ENCODE measurements around the gene PDE4D. TPM values are rescaled to one million over a fixed set of nuclear protein-coding genes. Genes with fewer than 3 reads are reported as not detected.

Gene PDE4D
- total and polyA plus RNA-seq, 10 of the 15 experiments (the other 5 are each of a cell fraction or from before 2014, with no cell fraction given): 0.87 to 4.1 (median 2.2) TPM

GRCh38 chr5:59041355-59041754, 852.2 kb downstream of the PDE4D start:
- intact Hi-C loops (cut with micrococcal nuclease; ENCODE audit: unreplicated experiment) (no loop called here), in situ Hi-C loops (cut with MboI) (no loop called here)
- ChIA-PET POLR2A (no interaction called here), CTCF (no interaction called here), RAD21 (ENCODE audit: unreplicated experiment) (interaction anchor here (0.6 to 1.4 kb wide), 2 partner anchors 39 to 133 kb away, joined by 3 read pairs; no protein-coding TSS in a partner anchor), SMC1A (ENCODE audit: uncharacterized antibody, unreplicated experiment) (interaction anchor here (1.3 to 1.7 kb wide), 2 partner anchors 15 to 340 kb away, joined by 3 read pairs; no protein-coding TSS in a partner anchor)
- H3K4me1 ChIP-seq (ENCODE audit: control insufficient read depth, insufficient read depth, low read length): peaks cover 5% of the 10 kb centered on the region; the same call in 1 of the 2 replicates
- H3K27ac ChIP-seq (ENCODE audit: control insufficient read depth, insufficient read depth): no peak overlapping the region
- FAIRE-seq (no peak), ATAC-seq (no peak), DNase-seq (ENCODE audit: low read depth, low spot score) (no peak)
- H3K79me2 ChIP-seq (ENCODE audit: control insufficient read depth, insufficient read depth, low read length): no peaks in the 10 kb centered on the region
- H3K36me3 ChIP-seq (ENCODE audit: control insufficient read depth in 2 of 2, insufficient read depth in 2 of 2, low read length in 1 of 2): no peaks in the 10 kb centered on the region
- H3K9me3 ChIP-seq (replicated peaks; ENCODE audit: control insufficient read depth, insufficient read depth, low read length): no peaks in the 10 kb centered on the region
- no peak overlapping the region for H3K4me3 ChIP-seq
- 70% methylated on average over 1 of the region's 1 CpG for WGBS (ENCODE audit: insufficient coverage, insufficient replicate concordance, low lambda C conversion rate, missing lambda C conversion rate)
- TF ChIP-seq, protein P1, sequence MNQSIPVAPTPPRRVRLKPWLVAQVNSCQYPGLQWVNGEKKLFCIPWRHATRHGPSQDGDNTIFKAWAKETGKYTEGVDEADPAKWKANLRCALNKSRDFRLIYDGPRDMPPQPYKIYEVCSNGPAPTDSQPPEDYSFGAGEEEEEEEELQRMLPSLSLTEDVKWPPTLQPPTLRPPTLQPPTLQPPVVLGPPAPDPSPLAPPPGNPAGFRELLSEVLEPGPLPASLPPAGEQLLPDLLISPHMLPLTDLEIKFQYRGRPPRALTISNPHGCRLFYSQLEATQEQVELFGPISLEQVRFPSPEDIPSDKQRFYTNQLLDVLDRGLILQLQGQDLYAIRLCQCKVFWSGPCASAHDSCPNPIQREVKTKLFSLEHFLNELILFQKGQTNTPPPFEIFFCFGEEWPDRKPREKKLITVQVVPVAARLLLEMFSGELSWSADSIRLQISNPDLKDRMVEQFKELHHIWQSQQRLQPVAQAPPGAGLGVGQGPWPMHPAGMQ (IDR thresholded peaks at IDR 0.05; ENCODE audit: borderline replicate concordance): no peak
- no peak for TF ChIP-seq SMC3 (IDR thresholded peaks at IDR 0.05; ENCODE audit: borderline replicate concordance, low read length)
- no peak for TF ChIP-seq SUPT20H (IDR thresholded peaks at IDR 0.05; ENCODE audit: borderline replicate concordance, control insufficient read depth, low read depth, low read length)
- TF ChIP-seq RUNX3 (IDR thresholded peaks at IDR 0.05; ENCODE audit: low read length): no peak
- TF ChIP-seq CBFB (IDR thresholded peaks at IDR 0.05; ENCODE audit: low read depth): no peak
- TF ChIP-seq NBN (IDR thresholded peaks at IDR 0.05): no peak
- no peak for TF ChIP-seq EGR1 (IDR thresholded peaks at IDR 0.05; ENCODE audit: borderline replicate concordance in 1 of 2, low read depth in 2 of 2, low read length in 2 of 2)
- TF ChIP-seq E2F8 (IDR thresholded peaks at IDR 0.05; ENCODE audit: low read depth, partially characterized antibody): no peak
- TF ChIP-seq MEF2A (IDR thresholded peaks at IDR 0.05; ENCODE audit: insufficient read depth, low read depth, low read length): no peak
- TF ChIP-seq, protein P2, sequence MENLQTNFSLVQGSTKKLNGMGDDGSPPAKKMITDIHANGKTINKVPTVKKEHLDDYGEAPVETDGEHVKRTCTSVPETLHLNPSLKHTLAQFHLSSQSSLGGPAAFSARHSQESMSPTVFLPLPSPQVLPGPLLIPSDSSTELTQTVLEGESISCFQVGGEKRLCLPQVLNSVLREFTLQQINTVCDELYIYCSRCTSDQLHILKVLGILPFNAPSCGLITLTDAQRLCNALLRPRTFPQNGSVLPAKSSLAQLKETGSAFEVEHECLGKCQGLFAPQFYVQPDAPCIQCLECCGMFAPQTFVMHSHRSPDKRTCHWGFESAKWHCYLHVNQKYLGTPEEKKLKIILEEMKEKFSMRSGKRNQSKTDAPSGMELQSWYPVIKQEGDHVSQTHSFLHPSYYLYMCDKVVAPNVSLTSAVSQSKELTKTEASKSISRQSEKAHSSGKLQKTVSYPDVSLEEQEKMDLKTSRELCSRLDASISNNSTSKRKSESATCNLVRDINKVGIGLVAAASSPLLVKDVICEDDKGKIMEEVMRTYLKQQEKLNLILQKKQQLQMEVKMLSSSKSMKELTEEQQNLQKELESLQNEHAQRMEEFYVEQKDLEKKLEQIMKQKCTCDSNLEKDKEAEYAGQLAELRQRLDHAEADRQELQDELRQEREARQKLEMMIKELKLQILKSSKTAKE (IDR thresholded peaks at IDR 0.05; ENCODE audit: low read depth, poor library complexity, severe bottlenecking): no peak
- H2AFZ ChIP-seq (ENCODE audit: control insufficient read depth, low read depth, low read length): no peak overlapping the region
- H4K20me1 ChIP-seq (ENCODE audit: control insufficient read depth, insufficient read depth): no peaks in the 10 kb centered on the region
- H3K9ac ChIP-seq (ENCODE audit: control insufficient read depth, insufficient read depth, low read length): no peak overlapping the region
- H3K27me3 ChIP-seq (replicated peaks in 1 of 2; ENCODE audit: control insufficient read depth in 2 of 2, insufficient read depth in 2 of 2, low read length in 1 of 2): peaks cover 7 to 33% of the 10 kb centered on the region in 2 experiments
- no TSS peak for BruUV-seq (replicated peaks)
- no peak overlapping the region for H3K4me2 ChIP-seq (ENCODE audit: control insufficient read depth, insufficient read depth)

All from GM12878 (cell line).